GM21825 (cell line): ENCODE results near the gene TLE1.
"Not testable (repeated sequence)": the region's sequence is repeated elsewhere in the genome, so short reads cannot be mapped to it uniquely, and the experiment has no call there.

ENCODE experiments used
- ATAC-seq: cut with Tn5 transposase; IDR thresholded peaks from one replicate; pipeline ENCODE4 v1.9.1; 2021; ENCODE audit warnings: mild to moderate bottlenecking, moderate library complexity; ENCODE audit not compliant: unreplicated experiment

The TLE1 gene

DNA sequence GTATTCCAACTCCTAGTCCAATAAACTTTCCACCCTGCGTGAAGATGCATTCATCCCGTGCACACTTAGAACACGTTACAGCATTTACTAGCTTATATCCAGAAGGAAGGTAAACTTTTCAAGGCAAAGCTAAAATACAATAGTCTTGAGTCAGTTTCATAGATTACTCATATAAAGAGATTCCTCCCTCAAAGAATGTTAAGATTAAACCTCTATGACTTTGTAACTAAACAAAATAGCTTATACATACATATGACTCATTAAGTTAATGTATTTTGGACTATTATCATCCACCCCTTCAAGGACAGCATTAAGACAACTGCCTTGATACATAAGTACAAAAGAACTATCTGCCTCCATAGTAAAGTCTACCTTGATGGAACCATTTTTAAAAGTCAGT lies 36.1 kb downstream of the TLE1 start:
- no peak for ATAC-seq

DNA sequence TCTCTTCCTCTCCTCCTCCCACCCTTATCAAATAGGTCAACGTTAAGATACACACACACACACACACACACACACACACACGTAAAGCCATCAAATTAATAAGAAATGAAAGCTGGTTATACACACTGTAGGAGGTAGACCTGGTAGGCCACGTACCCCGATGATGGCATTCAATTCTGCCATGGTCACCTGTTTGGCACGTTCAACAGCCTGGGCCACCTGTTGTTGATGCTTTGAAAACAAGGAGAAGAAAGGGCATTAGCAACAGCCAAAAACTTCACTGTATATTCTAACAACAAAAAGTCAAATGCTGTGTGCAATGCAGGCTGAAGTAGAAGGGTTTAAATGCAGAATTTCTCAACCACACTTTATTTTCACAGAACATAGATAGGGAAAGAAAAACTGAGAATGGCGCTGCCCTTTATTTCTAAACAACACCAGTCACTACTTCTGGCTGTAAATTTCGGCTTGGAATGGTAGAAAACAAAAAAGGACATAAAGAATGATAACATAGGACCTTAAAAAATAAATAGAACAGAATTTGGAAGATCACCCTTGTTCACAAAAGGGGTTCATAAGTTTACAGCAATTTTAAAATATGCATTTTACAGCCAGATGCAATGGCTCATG lies 37.2 kb downstream of the TLE1 start:
- no peak for ATAC-seq

DNA sequence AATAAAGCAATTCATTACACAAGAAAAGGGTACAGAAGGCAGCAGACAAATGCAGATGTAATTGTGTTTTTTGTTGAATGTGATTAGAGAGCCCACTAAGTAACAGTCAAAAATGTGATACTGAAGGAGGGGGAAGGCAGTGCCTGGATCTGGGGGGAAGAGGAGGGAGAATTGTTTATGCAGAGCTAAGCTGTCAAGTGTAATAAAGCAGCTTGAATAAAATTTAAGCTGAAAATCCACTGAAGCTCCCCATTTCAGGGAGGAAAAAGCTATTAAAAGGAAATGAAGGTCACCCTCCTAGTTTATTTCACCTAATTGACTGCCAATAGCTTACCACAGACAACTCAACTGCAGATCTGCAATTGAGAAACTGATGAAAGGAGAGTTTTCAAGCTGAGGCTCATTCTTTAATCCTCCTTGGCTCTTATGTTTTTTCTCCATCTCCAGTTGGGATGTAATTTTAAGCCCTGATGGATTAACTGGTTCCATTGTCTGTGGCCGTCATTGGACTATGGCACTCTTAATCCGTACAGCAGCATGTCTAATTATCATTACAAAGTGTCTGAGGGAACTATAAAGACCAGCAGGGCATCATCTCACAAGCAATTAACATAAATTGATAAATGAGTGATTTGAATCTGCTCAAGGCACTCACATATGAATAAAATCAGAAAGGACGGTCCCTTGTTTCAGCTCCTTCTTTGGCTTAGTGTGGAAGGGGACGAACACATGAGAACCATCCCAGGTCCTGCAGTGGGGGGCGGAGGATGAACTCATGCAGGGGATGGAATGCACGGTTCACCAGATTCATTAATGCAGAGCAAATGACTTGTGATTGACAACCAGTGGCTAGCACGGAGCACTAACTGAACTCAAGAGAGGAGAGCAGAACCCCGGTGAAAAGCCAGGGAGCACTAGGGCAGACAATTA lies 38.5 kb downstream of the TLE1 start:
- ATAC-seq: no peak

GRCh38 chr9:81649475-81650240 lies 39.7 kb downstream of the TLE1 start:
- ATAC-seq: no peak

GRCh38 chr9:81648891-81649290 lies 40.5 kb downstream of the TLE1 start:
- no peak for ATAC-seq

DNA sequence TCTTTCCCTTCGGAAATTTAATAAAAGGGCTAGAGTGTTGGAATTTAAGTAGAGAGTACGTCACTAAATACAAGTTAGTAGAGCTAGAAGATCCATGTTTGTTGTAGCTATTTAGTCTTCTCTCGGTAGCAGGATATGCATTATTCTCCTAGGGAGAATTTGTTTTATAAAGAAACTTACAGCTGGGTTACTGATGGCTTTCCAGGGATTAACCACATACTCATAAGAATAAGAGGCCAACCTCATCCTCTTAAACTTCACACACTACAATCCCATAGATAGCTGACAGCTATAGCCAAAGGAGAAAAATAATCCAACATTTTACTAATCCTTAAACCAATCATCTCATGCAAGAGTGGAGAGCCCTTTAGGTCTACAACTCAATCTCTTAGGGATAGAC lies 43.0 kb downstream of the TLE1 start:
- ATAC-seq: no peak

DNA sequence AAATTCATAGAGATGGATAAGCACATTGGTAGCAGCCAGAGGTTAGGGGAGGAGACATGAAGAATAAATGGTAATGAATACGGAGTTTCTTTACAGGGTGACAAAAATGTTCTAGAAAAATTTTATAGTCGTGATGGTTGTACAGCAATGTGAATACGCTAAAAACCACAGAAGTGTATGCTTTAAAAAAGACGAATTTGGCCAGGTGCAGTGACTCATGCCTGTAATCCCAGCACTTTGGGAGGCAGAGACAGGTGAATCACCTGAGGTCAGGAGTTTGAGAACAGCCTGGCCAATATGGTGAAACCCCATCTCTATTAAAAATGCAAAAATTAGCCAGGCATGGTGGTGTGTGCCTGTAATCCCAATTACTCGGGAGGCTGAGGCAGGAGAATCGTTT lies 44.8 kb downstream of the TLE1 start:
- ATAC-seq: not testable (repeated sequence)

DNA sequence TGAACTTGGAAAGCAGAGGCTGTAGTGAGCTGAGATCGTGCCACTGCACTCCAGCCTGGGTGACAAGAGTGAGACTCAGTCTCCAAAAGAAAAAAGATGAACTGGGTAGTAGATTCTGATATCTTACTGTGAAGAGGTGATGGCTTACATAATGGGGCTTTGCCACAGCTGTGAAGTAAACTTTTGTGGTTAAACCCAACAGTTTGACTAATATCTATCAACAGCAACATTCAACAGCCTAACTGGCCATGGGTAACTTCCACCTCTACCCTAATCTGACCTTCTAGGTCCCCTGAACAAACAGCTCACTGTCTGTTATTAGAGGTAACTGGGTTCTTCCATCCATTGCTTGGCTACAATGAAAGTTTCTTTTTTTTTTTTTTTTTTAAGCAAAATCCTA lies 52.1 kb downstream of the TLE1 start:
- ATAC-seq: no peak

DNA sequence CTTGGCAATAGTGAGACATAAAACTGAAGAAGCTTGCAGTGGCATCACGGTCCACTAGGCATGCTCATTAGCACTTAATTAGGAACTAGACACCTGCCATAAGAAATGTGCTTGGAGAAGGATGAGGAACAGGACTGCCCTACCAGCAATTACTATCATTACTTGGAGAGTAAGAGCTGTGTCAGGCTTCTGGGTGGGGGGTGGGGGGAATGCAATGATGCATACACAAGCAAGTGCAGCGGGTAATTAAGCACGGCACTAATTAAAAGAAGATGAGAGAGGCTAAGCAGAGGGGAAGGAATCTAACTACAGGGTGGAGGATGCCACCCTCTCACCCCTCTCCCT lies 53.1 kb downstream of the TLE1 start:
- ATAC-seq: no peak

GRCh38 chr9:81635521-81636254 lies 53.7 kb downstream of the TLE1 start:
- ATAC-seq: no peak

- ATAC-seq: no peak
These were observed 54.3 kb downstream of the TLE1 start for GRCh38 chr9:81634915-81635516.

GRCh38 chr9:81633952-81634854 lies 55.1 kb downstream of the TLE1 start:
- no peak for ATAC-seq

DNA sequence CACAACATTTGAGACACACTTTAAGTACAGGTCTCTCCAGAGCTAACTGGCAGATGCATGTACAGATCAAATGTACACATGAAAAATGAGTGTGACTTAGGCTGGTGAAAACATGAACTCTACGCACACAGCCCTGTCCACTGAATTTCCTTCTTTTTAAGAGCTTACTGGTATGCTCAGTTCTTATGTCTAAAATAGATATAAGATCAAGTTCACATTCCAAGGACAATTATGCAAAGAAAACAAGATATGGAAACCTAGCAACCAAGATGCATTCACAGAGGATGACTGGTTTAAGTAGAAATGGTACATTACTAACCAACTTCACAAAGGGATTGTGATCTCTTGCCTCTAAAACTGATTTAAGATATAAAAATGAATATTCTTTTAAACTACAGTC lies 56.7 kb downstream of the TLE1 start:
- no peak for ATAC-seq

- ATAC-seq: no peak
These were observed 58.1 kb downstream of the TLE1 start for GRCh38 chr9:81631218-81631745.

GRCh38 chr9:81629440-81629839 lies 59.9 kb downstream of the TLE1 start:
- ATAC-seq: no peak

GRCh38 chr9:81628897-81629296 lies 60.5 kb downstream of the TLE1 start:
- no peak for ATAC-seq

GRCh38 chr9:81627481-81627880 lies 61.9 kb downstream of the TLE1 start:
- ATAC-seq: no peak

- ATAC-seq: no peak
These were observed 62.8 kb downstream of the TLE1 start for GRCh38 chr9:81626511-81626910.

DNA sequence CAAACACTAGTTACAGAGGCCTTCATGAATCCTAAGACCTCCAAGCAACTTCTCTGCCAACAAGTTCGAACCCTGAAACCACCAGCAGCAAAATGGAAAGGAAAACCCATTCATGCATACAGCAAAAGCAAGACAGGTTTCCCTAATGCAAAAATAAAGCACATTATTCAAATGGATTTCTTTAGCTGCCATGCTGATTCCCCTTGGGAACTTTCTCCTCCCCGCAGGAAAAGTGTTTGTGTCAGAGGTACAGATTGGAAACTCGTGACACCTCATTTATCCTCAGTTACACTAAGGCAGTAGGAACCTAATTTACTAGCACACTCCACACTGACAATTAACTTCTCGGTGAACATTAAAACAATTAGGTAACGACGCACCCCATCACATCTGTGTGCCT lies 63.4 kb downstream of the TLE1 start:
- no peak for ATAC-seq
